T-helper 9 cell (primary cell): ENCODE data around the gene YIPF1.
A peak's percentile ranks its signal among the peaks of the same experiment; 100 is the strongest.
"Not testable (repeated sequence)": the region's sequence is repeated elsewhere in the genome, so short reads cannot be mapped to it uniquely, and the experiment has no call there.

Source experiments
- DNase-seq: peaks from one replicate; pipeline ENCODE4 v3.0.0-alpha.2; 2020

Gene YIPF1

GRCh38 chr1:53893999-53894636, 4.5 kb upstream of the YIPF1 start, which contains the start of gene DIO1:
Gene DIO1 (plus strand): TSS chr1:53894187. CDS start chr1:53894211, 24 bp downstream.
- DNase-seq = no peak

GRCh38 chr1:53892911-53893310, 3.3 kb upstream of the YIPF1 start:
- no peak for DNase-seq

DNA sequence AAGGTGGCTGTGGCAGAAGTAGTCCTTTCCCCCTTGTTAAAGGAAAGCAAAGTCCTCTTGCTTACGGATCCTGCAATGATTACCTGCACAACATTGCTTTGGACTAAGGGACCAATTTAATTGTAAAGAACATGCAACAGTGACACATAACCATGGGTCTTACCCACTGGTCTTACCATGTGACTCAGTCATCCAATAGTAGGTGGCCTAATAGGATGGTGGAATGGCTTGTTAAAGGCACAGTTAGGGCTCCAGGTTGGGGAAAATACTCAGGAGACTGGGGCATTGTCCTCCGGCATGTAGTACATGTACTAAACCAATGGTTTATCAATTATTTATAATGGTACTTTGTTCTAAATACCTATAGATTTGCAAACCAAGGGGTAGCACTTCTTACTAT, 2.1 kb upstream of the YIPF1 start:
- DNase-seq = no peak

DNA sequence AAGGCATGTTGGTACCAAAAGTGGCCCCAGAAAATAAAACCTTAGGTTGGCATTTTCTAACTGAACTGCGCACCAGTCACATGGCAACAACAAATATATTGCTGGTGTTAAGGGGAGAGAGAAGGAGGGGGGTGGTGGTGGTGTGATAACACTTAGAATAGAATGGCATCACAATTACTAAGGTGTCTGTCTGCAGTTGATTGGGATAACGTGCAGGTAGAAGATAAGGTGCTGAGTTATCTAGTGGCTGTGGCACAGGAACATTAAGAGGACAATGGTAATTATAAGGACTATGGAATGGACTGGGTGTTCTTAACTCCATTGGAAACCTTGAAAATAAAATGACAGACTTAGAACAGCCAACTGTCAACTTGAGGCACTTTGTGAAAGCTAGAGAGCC, 1.4 kb upstream of the YIPF1 start:
- DNase-seq = no peak

- no peak for DNase-seq
Observed at GRCh38 chr1:53890522-53890941, 935 bp upstream of the YIPF1 start.

GRCh38 chr1:53888681-53889080, 916 bp downstream of the YIPF1 start:
- no peak for DNase-seq

GRCh38 chr1:53883600-53883999, 6.0 kb downstream of the YIPF1 start:
- DNase-seq = not testable (repeated sequence)

DNA sequence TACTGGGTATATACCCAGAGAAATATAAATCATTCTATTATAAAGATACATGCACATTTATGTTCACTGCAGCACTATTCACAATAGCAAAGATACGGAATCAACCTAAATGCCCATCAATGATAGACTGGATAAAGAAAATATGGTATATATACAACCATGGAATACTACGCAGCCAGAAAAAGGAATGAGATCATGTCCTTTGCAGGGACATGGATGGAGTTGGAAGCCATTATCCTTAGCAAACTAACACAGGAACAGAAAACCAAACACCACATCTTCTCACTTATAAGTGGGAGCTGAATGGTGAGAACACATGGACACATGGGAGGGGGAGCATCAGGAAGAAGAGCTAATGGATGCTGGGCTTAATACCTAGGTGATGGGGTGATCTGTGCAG, 7.7 kb downstream of the YIPF1 start:
- not testable (repeated sequence) for DNase-seq

GRCh38 chr1:53878492-53879105, 11.0 kb downstream of the YIPF1 start:
- no peak for DNase-seq

- DNase-seq = not testable (repeated sequence)
Observed at GRCh38 chr1:53875150-53875549, 14.4 kb downstream of the YIPF1 start.

GRCh38 chr1:53871773-53872484, 17.7 kb downstream of the YIPF1 start:
- DNase-seq = no peak

DNA sequence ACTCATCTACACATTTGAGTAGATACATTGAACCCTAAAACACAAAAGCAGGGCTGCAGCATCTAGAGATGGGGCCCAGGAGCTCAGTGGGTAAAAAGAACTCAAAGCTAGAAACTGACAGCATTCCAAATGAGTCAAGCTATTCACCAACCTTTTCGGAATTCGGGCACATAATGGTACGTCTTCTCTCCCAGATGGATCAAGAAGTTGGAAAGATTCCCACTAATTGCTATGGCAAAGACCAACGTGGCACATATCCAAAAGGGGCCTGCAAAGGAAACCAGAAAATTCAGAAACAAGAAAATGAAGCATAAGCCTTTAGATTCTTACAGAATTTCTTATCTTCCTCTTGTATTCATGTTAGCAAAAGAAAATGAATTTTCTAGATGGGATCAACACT, 18.4 kb downstream of the YIPF1 start:
- DNase-seq = no peak

- no peak for DNase-seq
Observed at GRCh38 chr1:53869454-53870117, 20.0 kb downstream of the YIPF1 start.

DNA sequence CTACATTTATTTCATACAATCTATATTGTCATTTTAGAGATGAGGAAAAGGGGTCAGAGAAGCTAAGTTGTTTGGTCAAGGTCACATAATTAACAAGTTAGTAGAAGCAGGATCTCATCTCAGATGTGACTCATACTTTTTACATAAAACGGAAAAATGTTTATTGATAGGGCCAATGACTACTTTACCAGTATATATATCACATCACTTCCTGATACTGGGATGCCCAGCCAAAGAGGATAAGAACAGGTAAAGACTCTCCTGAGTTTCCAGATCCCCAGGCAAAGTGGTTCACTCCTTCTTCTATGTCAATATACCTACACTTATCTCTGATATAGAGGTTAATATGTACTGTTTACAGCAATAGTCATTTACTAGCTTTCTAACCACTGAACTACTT, 21.0 kb downstream of the YIPF1 start:
- no peak for DNase-seq

- DNase-seq = no peak
Observed at GRCh38 chr1:53862507-53862906, 27.1 kb downstream of the YIPF1 start.

DNA sequence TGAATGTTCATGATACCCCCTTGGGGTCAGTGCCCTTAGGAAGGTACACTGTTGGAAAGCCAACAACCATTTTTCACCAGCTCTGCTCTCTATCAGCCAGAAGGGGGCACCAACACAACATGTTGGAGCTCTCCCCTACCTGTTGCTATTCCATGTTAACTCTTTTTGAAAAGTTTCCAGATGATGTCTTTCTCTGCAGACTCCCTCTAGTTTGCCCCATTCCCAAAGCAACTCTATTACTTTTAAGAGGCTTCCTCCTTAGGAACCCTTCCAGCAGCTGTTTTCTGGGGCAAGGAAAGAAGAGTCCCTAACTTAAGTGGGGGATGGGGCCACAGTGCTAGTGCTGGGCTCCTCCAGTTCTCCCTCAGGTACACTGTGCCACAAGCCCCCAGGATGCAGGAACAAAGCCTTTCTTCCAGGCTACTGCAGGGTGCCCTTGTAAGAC, 28.6 kb downstream of the YIPF1 start:
- DNase-seq = peak; percentile 15

- no peak for DNase-seq
Observed at GRCh38 chr1:53851571-53852285, 37.9 kb downstream of the YIPF1 start.

DNA sequence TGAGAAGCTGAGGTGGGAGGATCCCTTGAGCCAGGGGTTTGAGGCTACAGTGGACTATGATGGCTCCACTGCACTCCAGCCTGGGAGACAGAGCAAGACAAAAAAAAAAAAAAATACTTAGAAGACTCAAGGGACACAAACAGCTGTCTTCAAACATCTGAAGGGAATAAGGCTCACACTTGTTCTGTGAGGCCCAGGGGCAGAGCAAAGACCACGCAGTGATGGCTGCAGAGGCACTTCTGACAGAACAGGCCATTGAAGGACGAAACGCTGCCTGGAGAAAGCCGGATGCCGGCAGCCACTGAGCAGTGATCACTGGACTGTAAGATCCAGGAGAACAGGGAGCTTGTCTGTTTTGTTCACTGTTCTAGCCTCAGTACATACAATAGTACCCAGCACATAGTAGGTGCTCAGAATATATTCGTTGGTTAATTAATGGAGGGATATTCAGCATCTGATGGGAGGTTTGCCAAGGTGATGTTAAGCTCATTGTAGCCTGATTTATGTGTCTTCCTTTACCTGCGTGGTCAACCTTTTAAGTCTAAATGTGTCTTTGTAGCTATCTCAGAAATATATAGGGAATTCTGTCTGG, 39.4 kb downstream of the YIPF1 start:
- DNase-seq = no peak

GRCh38 chr1:53847980-53848379, 41.6 kb downstream of the YIPF1 start:
- DNase-seq = no peak

DNA sequence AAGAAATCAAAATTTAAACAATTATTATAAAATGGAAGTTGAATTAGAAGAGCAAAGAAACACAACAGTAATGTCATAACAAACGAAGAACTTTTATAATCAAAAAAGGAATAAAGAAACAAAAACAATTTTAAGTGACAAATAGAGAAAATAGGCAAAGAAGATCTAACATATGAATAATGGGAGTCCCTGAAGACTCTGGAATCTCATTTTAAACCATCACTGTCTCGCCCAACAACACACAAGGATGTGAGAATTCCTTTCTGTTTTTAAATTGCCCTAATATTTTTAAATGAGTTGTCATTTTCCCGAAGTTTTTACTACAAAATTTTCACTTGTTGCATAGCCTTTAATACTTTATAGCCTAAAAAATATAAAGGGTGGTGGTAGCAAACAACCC, 47.2 kb downstream of the YIPF1 start:
- DNase-seq = no peak

DNA sequence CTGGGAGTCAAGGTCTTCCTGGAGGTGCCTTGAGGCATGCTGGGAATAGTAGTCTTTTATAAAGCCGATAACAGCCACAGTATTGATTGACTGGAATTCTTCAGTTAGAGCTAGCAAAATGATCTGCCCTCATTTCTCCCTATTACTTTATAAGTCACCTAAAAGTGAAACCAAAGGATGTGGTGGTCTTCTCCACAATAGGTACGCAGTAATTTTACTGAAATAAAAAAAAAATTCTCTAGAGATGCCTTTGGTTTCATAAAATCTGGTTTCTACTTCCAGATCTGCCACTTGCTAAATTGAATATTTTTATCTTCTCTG, 51.0 kb downstream of the YIPF1 start:
- no peak for DNase-seq

- peak; percentile 80 for DNase-seq
Observed at GRCh38 chr1:53837924-53838653, 51.5 kb downstream of the YIPF1 start, which contains the start of gene NDC1. Gene NDC1 (minus strand): TSS chr1:53838296. CDS start chr1:53838261, 35 bp downstream.
